Heart left ventricle (tissue), 13 donors: ENCODE data around the gene ZNF292.

ENCODE experiments used
- POLR2A ChIP-seq, 2 donors: fragments of 450-650 bp; IDR thresholded peaks; one replicate each; pipeline ENCODE4 v1.6.1; 2017; ENCODE audit warnings: antibody characterized with exemption in 2 of 2, mild to moderate bottlenecking in 2 of 2, moderate library complexity in 2 of 2
- TF ChIP-seq, protein P1 (sequence below), 12 donors: fragments of 200-600 bp; sonication (generic) in 4 of 12; IDR thresholded peaks; one replicate each; pipeline versions ENCODE4 v1.5.0 to v1.8.0; 2018 to 2022; ENCODE audit warnings: antibody characterized with exemption in 12 of 12, mild to moderate bottlenecking in 5 of 12
- donor health status: ischemic (EF 13 %, LVEDD 7.1; RV severe dilation, severe dysfunction).
- donor health status: DM: no; HTN: yes; CAD: no.
- donor health status: DM: no; HTN: no; CAD: no.
- donor health status: ischemic (EF 25% LVEDD 6.9; RV normal size, moderate dysfunction).
- donor health status: ischemic (EF 25% LVEDD 5.7; RV mildly dilated, moderate dysfunction).
- donor health status: ischemic (EF 35%, LVEDD 5.7; RV mildly dilated, moderate dysfunction).
- donor health status: nonischemic (EF 11% LVEDD 7.7; RV severe dilation, severe dysfunction).
- donor health status: DM: yes; HTN: yes; CAD: no.
- donor health status: PGD.
- donor health status: ischemic (EF 29% LVEDD 5.4; RV normal size, mild dysfunction).
- donor health status: nonischemic (EF 23%, LVEDD 6.1; RV moderate dilation, normal function).

DNA sequence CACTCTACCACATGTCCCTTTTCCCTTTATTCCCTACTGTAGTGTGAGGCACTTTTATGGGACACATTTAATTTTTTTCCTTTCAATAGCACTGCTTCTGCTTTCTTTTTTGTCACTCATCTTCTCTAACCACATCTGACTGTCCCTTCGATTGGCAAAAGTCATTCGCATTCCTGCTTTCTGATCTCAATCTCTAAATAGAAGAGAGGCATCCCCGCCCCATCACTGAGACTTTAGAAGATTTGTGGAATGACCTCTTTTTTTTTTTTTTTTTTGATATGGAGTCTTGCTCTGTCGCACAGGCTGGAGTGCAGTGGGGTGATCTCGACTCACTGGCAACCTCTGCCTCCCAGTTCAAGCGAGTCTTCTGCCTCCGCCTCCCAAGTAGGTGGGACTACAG, 9.1 kb downstream of the ZNF292 start:
- TF ChIP-seq, protein P1, sequence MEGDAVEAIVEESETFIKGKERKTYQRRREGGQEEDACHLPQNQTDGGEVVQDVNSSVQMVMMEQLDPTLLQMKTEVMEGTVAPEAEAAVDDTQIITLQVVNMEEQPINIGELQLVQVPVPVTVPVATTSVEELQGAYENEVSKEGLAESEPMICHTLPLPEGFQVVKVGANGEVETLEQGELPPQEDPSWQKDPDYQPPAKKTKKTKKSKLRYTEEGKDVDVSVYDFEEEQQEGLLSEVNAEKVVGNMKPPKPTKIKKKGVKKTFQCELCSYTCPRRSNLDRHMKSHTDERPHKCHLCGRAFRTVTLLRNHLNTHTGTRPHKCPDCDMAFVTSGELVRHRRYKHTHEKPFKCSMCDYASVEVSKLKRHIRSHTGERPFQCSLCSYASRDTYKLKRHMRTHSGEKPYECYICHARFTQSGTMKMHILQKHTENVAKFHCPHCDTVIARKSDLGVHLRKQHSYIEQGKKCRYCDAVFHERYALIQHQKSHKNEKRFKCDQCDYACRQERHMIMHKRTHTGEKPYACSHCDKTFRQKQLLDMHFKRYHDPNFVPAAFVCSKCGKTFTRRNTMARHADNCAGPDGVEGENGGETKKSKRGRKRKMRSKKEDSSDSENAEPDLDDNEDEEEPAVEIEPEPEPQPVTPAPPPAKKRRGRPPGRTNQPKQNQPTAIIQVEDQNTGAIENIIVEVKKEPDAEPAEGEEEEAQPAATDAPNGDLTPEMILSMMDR (IDR thresholded peaks at IDR 0.05): no peak
- no peak for TF ChIP-seq POLR2A (IDR thresholded peaks at IDR 0.05)
